CD4-positive, CD25-positive, alpha-beta regulatory T cell (primary cell): ENCODE results near the gene ADGRB2. TPM values are rescaled to one million over a fixed set of nuclear protein-coding genes. Genes with fewer than 3 reads are reported as not detected.
A peak's percentile ranks its signal among the peaks of the same experiment; 100 is the strongest.

Source experiments
- ATAC-seq, 2 donors: fragments of 150-1000 bp; cut with Tn5 transposase; one replicate each; pipeline ENCODE4 v1.10.0; 2021; ENCODE audit warnings: low read depth in 2 of 2, moderate number of reproducible peaks in 2 of 2, moderate library complexity in 1 of 2
- DNase-seq, 3 donors: peaks; one replicate each; pipeline versions ENCODE4 v3.0.0 to v3.0.0-alpha.2; 2012 to 2022; ENCODE audit warnings: mixed read lengths in 1 of 3
- H3K27ac ChIP-seq: one replicate; pipeline ENCODE4 v1.7.0; 2013; ENCODE audit warnings: mild to moderate bottlenecking, low read length; ENCODE audit not compliant: insufficient read depth, poor library complexity, severe bottlenecking
- H3K27me3 ChIP-seq: one replicate; pipeline ENCODE4 v1.7.0; 2013; ENCODE audit warnings: low read length; ENCODE audit not compliant: control insufficient read depth, insufficient read depth
- H3K36me3 ChIP-seq: one replicate; pipeline ENCODE4 v1.7.0; 2013; ENCODE audit warnings: mild to moderate bottlenecking, low read length, moderate library complexity; ENCODE audit not compliant: control insufficient read depth, insufficient read depth
- H3K4me1 ChIP-seq: 2 replicates; pipeline ENCODE4 v1.7.0; 2013; ENCODE audit warnings: mild to moderate bottlenecking, low read length; ENCODE audit not compliant: insufficient read depth, control insufficient read depth, poor library complexity, severe bottlenecking
- H3K4me3 ChIP-seq: one replicate; pipeline ENCODE4 v1.7.0; 2013; ENCODE audit warnings: low read depth, mild to moderate bottlenecking, low read length, moderate library complexity
- H3K9me3 ChIP-seq, 2 experiments: 1 replicate in 1 of 2; 2 replicates in 1 of 2; pipeline ENCODE4 v1.7.0; 2013; ENCODE audit warnings: low read length in 2 of 2, mild to moderate bottlenecking in 1 of 2, moderate library complexity in 1 of 2; ENCODE audit not compliant: control insufficient read depth in 2 of 2
- H3K27ac Mint-ChIP-seq, 3 donors: one replicate each; pipeline ENCODE4 v1.8.0; 2020 to 2022; ENCODE audit warnings: mild to moderate bottlenecking in 3 of 3, mixed read lengths in 3 of 3, moderate library complexity in 2 of 3
- H3K27me3 Mint-ChIP-seq: one replicate; pipeline ENCODE4 v1.8.0; 2022; ENCODE audit warnings: mild to moderate bottlenecking, mixed read lengths
- H3K36me3 Mint-ChIP-seq: one replicate; pipeline ENCODE4 v1.8.0; 2020; ENCODE audit warnings: mixed read lengths
- H3K4me1 Mint-ChIP-seq, 4 donors: one replicate each; pipeline ENCODE4 v1.8.0; 2020 to 2022; ENCODE audit warnings: mixed read lengths in 4 of 4, mild to moderate bottlenecking in 1 of 4
- H3K4me3 Mint-ChIP-seq, 4 donors: one replicate each; pipeline ENCODE4 v1.8.0; 2020 to 2022; ENCODE audit warnings: mild to moderate bottlenecking in 4 of 4, mixed read lengths in 4 of 4, moderate library complexity in 3 of 4
- H3K9me3 Mint-ChIP-seq, 7 donors: one replicate each; pipeline ENCODE4 v1.8.0; 2020 to 2022; ENCODE audit warnings: mixed read lengths in 7 of 7, mild to moderate bottlenecking in 3 of 7, moderate library complexity in 2 of 7
- polyA plus RNA-seq, 4 donors: library from polyadenylated mRNA; unstranded; fragments of 300-500 nt; fragmentation: Illumina TruSeq; gene quantifications; one replicate each; pipeline ENCODE4 v1.2.3, GENCODE V29; 2021
- total RNA-seq: library from RNA; stranded (reverse); gene quantifications from one replicate; pipeline ENCODE4 v1.2.3, GENCODE V29; 2022

ADGRB2 gene
- total and polyA plus RNA-seq, 5 donors from 2014 or later, result 0.19 to 1.9 (median 0.42) TPM

GRCh38 chr1:31762726-31763670 is 1.1 kb downstream of the ADGRB2 start:
- H3K9me3 ChIP-seq, result no peaks in the 10 kb centered on the region
- no peaks in the 10 kb centered on the region for H3K36me3 Mint-ChIP-seq
- peak overlapping the region; percentile 43 for H3K4me3 ChIP-seq
- no peak overlapping the region for H3K27ac ChIP-seq
- no peaks in the 10 kb centered on the region for H3K36me3 ChIP-seq
- DNase-seq, result peak; percentile 60 to 69 (median 61)
- H3K4me1 Mint-ChIP-seq, result peaks cover 0 to 32% (median 3%) of the 10 kb centered on the region in 4 donors
- peak overlapping the region; percentile 19 to 85 (median 79) for H3K4me3 Mint-ChIP-seq
- H3K27ac Mint-ChIP-seq, result peak overlapping the region in 1 of 3 donors; percentile 31
- H3K9me3 Mint-ChIP-seq, result peaks cover 0 to 2% (median 0%) of the 10 kb centered on the region in 7 donors
- peaks cover 16% of the 10 kb centered on the region for H3K27me3 ChIP-seq
- ATAC-seq, result peak; percentile 32 to 35
- H3K4me1 ChIP-seq, result peaks cover 33% of the 10 kb centered on the region
- H3K27me3 Mint-ChIP-seq, result peaks cover 52% of the 10 kb centered on the region

GRCh38 chr1:31762323-31762722 is 1.8 kb downstream of the ADGRB2 start:
- H3K4me3 ChIP-seq, result no peak overlapping the region
- Mint-ChIP-seq H3K4me1 (peaks cover 0 to 32% (median 3%) of the 10 kb centered on the region in 4 donors), H3K4me3 (peak overlapping the region in 3 of 4 donors; percentile 43 to 76 (median 46)), H3K9me3 (peaks cover 0 to 2% (median 0%) of the 10 kb centered on the region in 7 donors), H3K27me3 (peaks cover 50% of the 10 kb centered on the region), H3K36me3 (no peaks in the 10 kb centered on the region), H3K27ac (no peak overlapping the region)
- ATAC-seq (no peak), DNase-seq (no peak)
- peaks cover 33% of the 10 kb centered on the region for H3K4me1 ChIP-seq
- H3K27ac ChIP-seq, result no peak overlapping the region
- no peaks in the 10 kb centered on the region for H3K9me3 ChIP-seq
- H3K36me3 ChIP-seq, result no peaks in the 10 kb centered on the region
- peaks cover 15% of the 10 kb centered on the region for H3K27me3 ChIP-seq

GRCh38 chr1:31761883-31762282 is 2.3 kb downstream of the ADGRB2 start:
- Histone ChIP-seq H3K27ac (no peak overlapping the region), H3K27me3 (peaks cover 15% of the 10 kb centered on the region), H3K36me3 (no peaks in the 10 kb centered on the region), H3K4me1 (peaks cover 33% of the 10 kb centered on the region), H3K4me3 (no peak overlapping the region), H3K9me3 (no peaks in the 10 kb centered on the region)
- H3K36me3 Mint-ChIP-seq, result no peaks in the 10 kb centered on the region
- H3K27me3 Mint-ChIP-seq, result peaks cover 48% of the 10 kb centered on the region
- ATAC-seq, result no peak
- peaks cover 0 to 2% (median 0%) of the 10 kb centered on the region in 7 donors for H3K9me3 Mint-ChIP-seq
- H3K27ac Mint-ChIP-seq, result no peak overlapping the region
- DNase-seq, result no peak
- H3K4me3 Mint-ChIP-seq, result peak overlapping the region; percentile 46 to 76 (median 64)
- H3K4me1 Mint-ChIP-seq, result peaks cover 0 to 32% (median 3%) of the 10 kb centered on the region in 4 donors

GRCh38 chr1:31760471-31761470 is 3.4 kb downstream of the ADGRB2 start:
- peaks cover 40% of the 10 kb centered on the region for H3K27me3 Mint-ChIP-seq
- H3K4me3 ChIP-seq, result no peak overlapping the region
- ATAC-seq, result peak; percentile 56 to 70
- H3K4me1 Mint-ChIP-seq, result peaks cover 0 to 32% (median 3%) of the 10 kb centered on the region in 4 donors
- H3K36me3 ChIP-seq, result no peaks in the 10 kb centered on the region
- peak overlapping the region; percentile 63 to 76 (median 72) for H3K4me3 Mint-ChIP-seq
- H3K27ac ChIP-seq, result no peak overlapping the region
- H3K27ac Mint-ChIP-seq, result peak overlapping the region in 2 of 3 donors; percentile 36 to 52
- H3K36me3 Mint-ChIP-seq, result no peaks in the 10 kb centered on the region
- H3K27me3 ChIP-seq, result peaks cover 15% of the 10 kb centered on the region
- peak; percentile 47 to 57 (median 52) for DNase-seq
- no peaks in the 10 kb centered on the region for H3K9me3 ChIP-seq
- H3K9me3 Mint-ChIP-seq, result peaks cover 0 to 2% (median 0%) of the 10 kb centered on the region in 7 donors
- peaks cover 33% of the 10 kb centered on the region for H3K4me1 ChIP-seq

- Mint-ChIP-seq H3K9me3 (peaks cover 0 to 2% (median 0%) of the 10 kb centered on the region in 7 donors), H3K4me3 (peak overlapping the region in 3 of 4 donors; percentile 2 to 75 (median 57)), H3K36me3 (no peaks in the 10 kb centered on the region), H3K27ac (peak overlapping the region in 1 of 3 donors; percentile 78), H3K27me3 (peaks cover 38% of the 10 kb centered on the region), H3K4me1 (peaks cover 0 to 26% (median 1%) of the 10 kb centered on the region in 4 donors)
- DNase-seq, result no peak
- Histone ChIP-seq H3K36me3 (no peaks in the 10 kb centered on the region), H3K27me3 (peaks cover 11% of the 10 kb centered on the region), H3K9me3 (no peaks in the 10 kb centered on the region), H3K4me1 (peaks cover 31% of the 10 kb centered on the region), H3K4me3 (no peak overlapping the region), H3K27ac (no peak overlapping the region)
- ATAC-seq, result no peak
These were observed 4.7 kb downstream of the ADGRB2 start for GRCh38 chr1:31759298-31760023.

- no peak for ATAC-seq
- H3K36me3 Mint-ChIP-seq, result no peaks in the 10 kb centered on the region
- H3K9me3 Mint-ChIP-seq, result peaks cover 0 to 2% (median 0%) of the 10 kb centered on the region in 7 donors
- Histone ChIP-seq H3K36me3 (no peaks in the 10 kb centered on the region), H3K9me3 (no peaks in the 10 kb centered on the region), H3K4me1 (peaks cover 29% of the 10 kb centered on the region), H3K27ac (no peak overlapping the region), H3K27me3 (peaks cover 11% of the 10 kb centered on the region), H3K4me3 (no peak overlapping the region)
- peaks cover 36% of the 10 kb centered on the region for H3K27me3 Mint-ChIP-seq
- no peak overlapping the region for H3K4me3 Mint-ChIP-seq
- no peak for DNase-seq
- H3K4me1 Mint-ChIP-seq, result peaks cover 0 to 26% (median under 1%) of the 10 kb centered on the region in 4 donors
- no peak overlapping the region for H3K27ac Mint-ChIP-seq
These were observed 5.3 kb downstream of the ADGRB2 start for GRCh38 chr1:31758823-31759222.
